Mucosa of descending colon (tissue), 3 donors: ENCODE data around the gene AP2A2. TPM values are rescaled to one million over a fixed set of nuclear protein-coding genes. Genes with fewer than 3 reads are reported as not detected.

Experiments
- ATAC-seq: fragments of 200-7000 bp; cut with Tn5 transposase; one replicate; pipeline ENCODE4 v1.9.1; 2020; ENCODE audit warnings: mild to moderate bottlenecking, moderate library complexity
- DNase-seq, 3 donors: peaks; one replicate each; pipeline ENCODE4 v3.0.0-alpha.2; 2020
- H3K36me3 ChIP-seq: fragments of 200-600 bp; one replicate; pipeline ENCODE4 v1.8.0; 2021; ENCODE audit warnings: low read depth, mild to moderate bottlenecking
- H3K4me1 ChIP-seq: fragments of 200-600 bp; one replicate; pipeline ENCODE4 v1.8.0; 2021; ENCODE audit warnings: low read depth, mild to moderate bottlenecking
- H3K4me3 ChIP-seq: fragments of 200-600 bp; one replicate; pipeline ENCODE4 v1.8.0; 2021; ENCODE audit warnings: mild to moderate bottlenecking
- H3K9me3 ChIP-seq: fragments of 200-600 bp; one replicate; pipeline ENCODE4 v1.8.0; 2021; ENCODE audit warnings: mild to moderate bottlenecking
- intact Hi-C, 2 donors: fragments of 100-400 bp; cut with DNase I in 1 of 2; cut with micrococcal nuclease in 1 of 2; formaldehyde crosslinking; loops; one replicate each; pipeline versions ENCODE4 v1.11.0 to v1.11.1; 2022; cut with DNase I, micrococcal nuclease
- total RNA-seq, 3 donors: library from RNA; stranded (reverse); fragmentation: NEBNext Ultra II Directional in 2 of 3; extraction: Animal tissue kit (Norgen Biotek cat#: 25700) in 2 of 3; gene quantifications; one replicate each; pipeline versions ENCODE4 v1.2.1 to v1.2.4, GENCODE V29; 2021 to 2023
- TF ChIP-seq, protein P1 (sequence below): fragments of 200-600 bp; IDR thresholded peaks from one replicate; pipeline ENCODE4 v1.8.0; 2022; ENCODE audit warnings: antibody characterized with exemption, mild to moderate bottlenecking
- donor health status: DM: no; HTN: no; CAD: no; lungs with moderate emphysema.
- donor health status: DM: no; HTN: no; CAD: no.
- donor health status: DM: no; HTN: yes; CAD: no.

Gene AP2A2
- total RNA-seq, 3 donors from 2014 or later: 68.8 to 105 (median 99.5) TPM

DNA sequence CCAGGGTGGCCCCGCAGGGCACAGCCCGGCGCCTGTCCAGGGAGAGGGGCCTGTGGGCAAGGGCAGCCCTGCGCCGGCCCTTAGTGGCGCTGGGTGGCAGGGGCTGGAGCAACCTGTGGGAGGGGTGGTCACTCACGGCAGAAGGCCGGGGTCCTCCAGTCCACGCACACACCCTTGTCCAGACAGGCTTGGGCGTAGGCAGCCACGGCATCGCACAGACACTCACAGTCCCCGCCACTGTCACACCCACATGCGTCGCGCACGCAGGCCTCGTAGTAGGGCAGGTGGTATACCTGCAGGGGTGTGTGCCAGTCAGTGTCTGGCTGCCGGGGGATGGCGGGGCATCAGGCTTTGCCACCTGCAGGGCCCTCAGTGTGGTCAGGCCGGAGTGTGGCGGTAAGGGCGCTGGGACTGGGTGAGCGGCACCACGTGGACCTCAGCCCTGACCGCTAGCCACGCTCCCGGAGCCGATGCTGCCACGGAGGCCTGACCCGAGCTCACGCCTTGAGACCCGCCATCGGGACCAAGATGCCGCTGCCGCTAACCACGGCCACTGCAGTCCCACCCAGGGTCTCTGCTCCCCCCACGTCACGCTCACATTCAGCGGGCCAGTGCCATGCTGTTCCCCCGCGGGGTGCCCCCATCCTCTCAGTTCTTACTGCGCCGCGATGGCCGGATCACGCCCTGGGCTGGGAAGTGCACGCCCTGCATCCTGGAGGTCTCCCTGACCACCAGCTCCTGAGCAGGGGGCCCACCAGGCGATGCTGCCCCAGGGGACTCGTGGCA is 98.3 kb downstream of the AP2A2 start:
- no peaks in the 10 kb centered on the region for H3K9me3 ChIP-seq
- H3K36me3 ChIP-seq: no peaks in the 10 kb centered on the region
- intact Hi-C loops: no loop called here
- no peak overlapping the region for H3K4me3 ChIP-seq
- H3K4me1 ChIP-seq: no peaks in the 10 kb centered on the region
- ATAC-seq (no peak), DNase-seq (no peak)
- TF ChIP-seq, protein P1, sequence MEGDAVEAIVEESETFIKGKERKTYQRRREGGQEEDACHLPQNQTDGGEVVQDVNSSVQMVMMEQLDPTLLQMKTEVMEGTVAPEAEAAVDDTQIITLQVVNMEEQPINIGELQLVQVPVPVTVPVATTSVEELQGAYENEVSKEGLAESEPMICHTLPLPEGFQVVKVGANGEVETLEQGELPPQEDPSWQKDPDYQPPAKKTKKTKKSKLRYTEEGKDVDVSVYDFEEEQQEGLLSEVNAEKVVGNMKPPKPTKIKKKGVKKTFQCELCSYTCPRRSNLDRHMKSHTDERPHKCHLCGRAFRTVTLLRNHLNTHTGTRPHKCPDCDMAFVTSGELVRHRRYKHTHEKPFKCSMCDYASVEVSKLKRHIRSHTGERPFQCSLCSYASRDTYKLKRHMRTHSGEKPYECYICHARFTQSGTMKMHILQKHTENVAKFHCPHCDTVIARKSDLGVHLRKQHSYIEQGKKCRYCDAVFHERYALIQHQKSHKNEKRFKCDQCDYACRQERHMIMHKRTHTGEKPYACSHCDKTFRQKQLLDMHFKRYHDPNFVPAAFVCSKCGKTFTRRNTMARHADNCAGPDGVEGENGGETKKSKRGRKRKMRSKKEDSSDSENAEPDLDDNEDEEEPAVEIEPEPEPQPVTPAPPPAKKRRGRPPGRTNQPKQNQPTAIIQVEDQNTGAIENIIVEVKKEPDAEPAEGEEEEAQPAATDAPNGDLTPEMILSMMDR: no peak

DNA sequence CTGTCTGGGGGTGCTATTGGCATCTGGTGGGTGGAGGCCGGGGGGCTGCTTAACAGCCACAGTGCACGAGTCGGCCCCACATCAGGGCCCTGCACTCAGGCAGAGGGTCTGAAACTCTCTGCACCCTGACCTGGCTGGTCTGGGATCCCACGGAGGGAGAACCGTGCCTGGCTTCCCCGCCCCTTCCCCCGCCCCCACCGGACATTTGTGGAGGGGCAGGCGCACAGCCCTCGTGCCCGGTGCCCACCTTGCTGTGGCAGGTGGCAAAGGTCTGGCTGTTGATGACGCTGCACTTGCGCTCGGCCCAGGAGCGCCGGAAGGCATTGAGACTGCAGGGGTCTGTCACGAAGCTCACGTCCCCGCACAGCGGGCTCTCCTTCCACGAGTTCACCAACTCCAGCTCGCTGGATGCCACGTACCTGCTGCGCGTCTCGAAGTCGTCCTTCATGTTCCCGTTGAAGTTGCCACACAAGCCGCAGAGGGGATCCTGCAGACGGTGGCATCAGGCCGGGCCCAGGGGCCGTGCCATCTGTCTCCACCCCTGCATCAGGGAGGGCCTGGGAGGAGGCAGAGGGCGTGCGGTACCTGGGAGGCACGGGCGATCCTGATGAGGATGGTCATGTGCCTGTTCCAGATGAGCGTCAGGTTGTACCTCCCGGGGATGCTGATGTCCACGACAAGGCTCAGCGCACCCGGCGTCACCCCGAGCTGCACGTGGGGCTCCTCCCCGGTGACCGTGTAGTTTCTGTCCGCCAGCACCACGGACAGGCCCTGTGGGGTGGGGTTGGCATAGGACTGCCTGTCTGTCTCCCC is 99.1 kb downstream of the AP2A2 start:
- intact Hi-C loops: no loop called here
- no peaks in the 10 kb centered on the region for H3K9me3 ChIP-seq
- no peaks in the 10 kb centered on the region for H3K36me3 ChIP-seq
- no peak for DNase-seq
- H3K4me3 ChIP-seq: no peak overlapping the region
- ATAC-seq: no peak
- TF ChIP-seq, protein P1: no peak
- H3K4me1 ChIP-seq: no peaks in the 10 kb centered on the region

DNA sequence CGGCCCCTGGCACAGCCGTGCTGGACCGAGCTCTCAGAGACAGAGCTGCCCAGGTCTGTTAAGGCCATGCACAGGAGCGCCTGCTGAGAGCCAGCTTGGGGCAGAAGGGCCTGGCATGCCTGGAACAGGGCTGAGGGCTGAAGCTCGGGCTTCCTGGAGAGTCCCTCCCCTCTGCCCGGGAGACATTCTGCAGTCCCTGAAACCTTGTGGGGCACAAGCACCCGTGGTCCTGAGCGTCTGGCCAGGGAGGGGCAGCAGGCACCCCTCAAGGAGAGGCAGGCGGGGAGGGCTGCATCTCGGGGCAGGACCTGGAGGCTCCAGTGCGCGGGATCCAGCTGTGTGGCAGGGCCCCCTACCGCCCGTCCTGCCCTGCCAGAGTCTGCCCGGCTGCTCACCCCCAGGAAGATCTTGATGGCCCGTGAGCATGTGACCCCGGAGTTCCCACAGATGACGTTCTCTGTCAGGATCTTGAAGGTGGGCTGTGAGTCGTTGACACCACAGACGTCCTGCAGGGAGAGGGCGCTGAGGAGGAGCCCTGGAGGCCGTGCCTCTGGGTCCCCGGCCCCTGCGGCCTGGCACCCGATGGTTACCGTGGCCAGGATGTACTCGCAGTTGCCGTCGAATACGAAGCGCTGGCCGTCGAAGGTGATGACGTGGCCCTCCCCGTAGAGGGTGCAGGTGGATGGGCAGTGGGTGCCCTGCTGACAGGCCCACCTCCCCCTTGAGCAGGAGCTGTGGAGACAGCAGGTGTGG is 99.9 kb downstream of the AP2A2 start:
- intact Hi-C loops: no loop called here
- TF ChIP-seq, protein P1: no peak
- H3K36me3 ChIP-seq: no peaks in the 10 kb centered on the region
- H3K9me3 ChIP-seq: no peaks in the 10 kb centered on the region
- no peak overlapping the region for H3K4me3 ChIP-seq
- ATAC-seq (peak; percentile 19), DNase-seq (no peak)
- no peaks in the 10 kb centered on the region for H3K4me1 ChIP-seq

DNA sequence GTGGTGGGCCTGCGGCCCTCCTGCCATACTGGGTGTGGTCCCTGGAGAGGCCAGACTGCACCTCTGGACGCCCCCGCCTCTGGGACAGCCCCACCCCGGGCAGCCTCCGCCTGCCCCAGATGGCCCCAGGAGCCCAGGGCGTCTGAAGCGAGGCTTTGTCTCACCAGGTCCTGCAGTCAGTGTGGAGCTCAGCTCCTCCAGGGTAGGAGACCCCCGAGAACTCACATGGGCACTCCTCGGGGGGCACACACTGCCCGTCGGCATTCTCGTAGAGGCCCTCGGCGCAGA is 100.4 kb downstream of the AP2A2 start:
- intact Hi-C loops: no loop called here
- Histone ChIP-seq H3K4me3 (no peak overlapping the region), H3K4me1 (no peaks in the 10 kb centered on the region), H3K36me3 (no peaks in the 10 kb centered on the region), H3K9me3 (no peaks in the 10 kb centered on the region)
- ATAC-seq (peak; percentile 2), DNase-seq (no peak)
- TF ChIP-seq, protein P1: no peak

DNA sequence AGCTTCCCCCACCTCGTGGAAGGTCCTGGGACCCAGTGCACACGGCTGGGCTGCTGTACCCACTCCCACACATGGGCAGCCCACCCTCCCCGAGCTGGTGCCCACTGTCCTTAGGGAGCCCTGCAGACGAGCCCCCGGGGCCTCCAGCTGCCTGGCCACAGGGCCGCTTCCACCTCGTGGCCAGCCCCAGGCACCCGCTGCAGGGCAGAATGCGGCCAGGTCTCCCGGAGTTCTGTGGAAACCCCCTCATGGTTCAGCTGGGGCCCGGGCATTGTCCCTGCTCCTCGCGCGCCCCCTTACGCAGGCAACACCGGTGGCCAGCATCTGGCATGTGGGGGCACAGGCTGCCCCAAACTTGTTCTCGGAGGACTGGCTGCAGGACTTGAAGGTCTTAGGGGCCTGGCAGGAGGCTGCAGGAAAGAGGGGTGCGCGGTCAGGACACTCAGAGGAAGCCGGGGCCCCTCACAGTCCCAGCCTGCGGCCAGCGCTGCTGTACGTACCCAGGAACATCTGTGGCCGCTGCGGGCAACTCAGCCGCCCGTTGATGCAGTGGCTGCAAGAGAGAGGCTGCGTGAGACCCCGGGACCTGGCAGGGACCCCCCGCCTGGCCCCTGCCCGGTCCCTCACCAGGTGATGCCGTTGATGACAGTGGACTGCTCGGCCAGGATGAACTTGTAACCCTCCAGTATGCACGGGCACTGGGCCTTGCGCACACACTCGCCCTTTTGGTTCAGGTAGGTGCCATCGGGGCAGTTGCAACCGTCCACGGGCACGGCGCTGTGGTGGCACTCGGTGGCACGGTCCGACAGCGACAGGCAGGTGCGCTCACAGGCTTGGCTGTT is 101.2 kb downstream of the AP2A2 start:
- intact Hi-C loops: no loop called here
- Histone ChIP-seq H3K4me1 (no peaks in the 10 kb centered on the region), H3K9me3 (no peaks in the 10 kb centered on the region), H3K36me3 (no peaks in the 10 kb centered on the region), H3K4me3 (no peak overlapping the region)
- TF ChIP-seq, protein P1: no peak
- ATAC-seq: no peak
- no peak for DNase-seq
